OCI-LY1 (cell line): ENCODE results near the gene PSMC3IP.
"Not testable (repeated sequence)": the region's sequence is repeated elsewhere in the genome, so short reads cannot be mapped to it uniquely, and the experiment has no call there.

Source experiments
- H2AFZ ChIP-seq: fragments of 200-600 bp; sonication (generic), shearing (Covaris generic); 2 replicates; pipeline ENCODE4 v1.6.0; 2014; ENCODE audit warnings: antibody characterized with exemption, mild to moderate bottlenecking, low read length
- H3F3A ChIP-seq: fragments of 200-600 bp; sonication (generic), shearing (Covaris generic); 2 replicates; pipeline ENCODE4 v1.6.0; 2014; ENCODE audit warnings: mild to moderate bottlenecking, antibody characterized with exemption, low read length, moderate library complexity; ENCODE audit not compliant: insufficient read depth
- H3K27ac ChIP-seq: fragments of 200-600 bp; sonication (generic); 2 replicates; pipeline ENCODE4 v1.5.1; 2014; ENCODE audit warnings: low read length, mixed run types, mild to moderate bottlenecking, low read depth; ENCODE audit not compliant: poor library complexity, severe bottlenecking
- H3K27me3 ChIP-seq: fragments of 200-600 bp; sonication (generic); 2 replicates; pipeline ENCODE4 v1.6.0; 2014; ENCODE audit warnings: antibody characterized with exemption, mild to moderate bottlenecking, low read length, moderate library complexity; ENCODE audit not compliant: insufficient read depth
- H3K36me3 ChIP-seq: fragments of 200-600 bp; sonication (generic); 2 replicates; pipeline ENCODE4 v1.6.1; 2014; ENCODE audit warnings: mild to moderate bottlenecking, antibody characterized with exemption, low read length, moderate library complexity, mixed read lengths; ENCODE audit not compliant: insufficient read depth
- H3K4me1 ChIP-seq: fragments of 200-600 bp; sonication (generic); 2 replicates; pipeline ENCODE4 v1.5.1; 2014; ENCODE audit warnings: mild to moderate bottlenecking, low read length, moderate library complexity; ENCODE audit not compliant: insufficient read depth, severe bottlenecking
- H3K4me2 ChIP-seq: fragments of 200-600 bp; sonication (generic), shearing (Covaris generic); 2 replicates; pipeline ENCODE4 v1.6.1; 2014; ENCODE audit warnings: low read length
- H3K4me3 ChIP-seq: fragments of 200-600 bp; sonication (generic); 2 replicates; pipeline ENCODE4 v1.5.1; 2014; ENCODE audit warnings: low read length, low read depth, mild to moderate bottlenecking, mixed read lengths; ENCODE audit not compliant: poor library complexity, severe bottlenecking
- H3K79me2 ChIP-seq: fragments of 200-600 bp; shearing (Covaris generic); 2 replicates; pipeline ENCODE4 v1.6.1; 2016; ENCODE audit warnings: mixed run types, low read length, mixed read lengths; ENCODE audit not compliant: insufficient read depth
- H3K9ac ChIP-seq: fragments of 200-600 bp; sonication (generic), shearing (Covaris generic); 2 replicates; pipeline ENCODE4 v1.6.1; 2014; ENCODE audit warnings: mild to moderate bottlenecking, low read length, mixed read lengths
- H3K9me2 ChIP-seq: fragments of 200-600 bp; sonication (generic), shearing (Covaris generic); 2 replicates; pipeline ENCODE4 v1.6.1; 2014; ENCODE audit warnings: low read depth, mild to moderate bottlenecking, low read length, mixed read lengths
- H3K9me3 ChIP-seq: fragments of 200-600 bp; shearing (Covaris generic); 2 replicates; pipeline ENCODE4 v1.6.1; 2014; ENCODE audit warnings: low read length, mixed read lengths
- H4K20me1 ChIP-seq: fragments of 200-600 bp; sonication (generic), shearing (Covaris generic); 2 replicates; pipeline ENCODE4 v1.6.0; 2016; ENCODE audit warnings: mild to moderate bottlenecking, low read length; ENCODE audit not compliant: insufficient read depth
- EZH2 ChIP-seq: fragments of 200-600 bp; sonication (generic), shearing (Covaris generic); IDR thresholded peaks from 2 replicates; pipeline ENCODE4 v1.8.0; 2017; ENCODE audit warnings: borderline replicate concordance, mixed run types, mild to moderate bottlenecking, antibody characterized with exemption, low read length, moderate library complexity, mixed read lengths
- TF ChIP-seq, protein P1 (sequence below): fragments of 200-600 bp; sonication (generic), shearing (Covaris generic); IDR thresholded peaks from 2 replicates; pipeline ENCODE4 v1.5.1; 2017; ENCODE audit warnings: mild to moderate bottlenecking, antibody characterized with exemption, low read length, moderate library complexity, mixed read lengths

Gene PSMC3IP

DNA sequence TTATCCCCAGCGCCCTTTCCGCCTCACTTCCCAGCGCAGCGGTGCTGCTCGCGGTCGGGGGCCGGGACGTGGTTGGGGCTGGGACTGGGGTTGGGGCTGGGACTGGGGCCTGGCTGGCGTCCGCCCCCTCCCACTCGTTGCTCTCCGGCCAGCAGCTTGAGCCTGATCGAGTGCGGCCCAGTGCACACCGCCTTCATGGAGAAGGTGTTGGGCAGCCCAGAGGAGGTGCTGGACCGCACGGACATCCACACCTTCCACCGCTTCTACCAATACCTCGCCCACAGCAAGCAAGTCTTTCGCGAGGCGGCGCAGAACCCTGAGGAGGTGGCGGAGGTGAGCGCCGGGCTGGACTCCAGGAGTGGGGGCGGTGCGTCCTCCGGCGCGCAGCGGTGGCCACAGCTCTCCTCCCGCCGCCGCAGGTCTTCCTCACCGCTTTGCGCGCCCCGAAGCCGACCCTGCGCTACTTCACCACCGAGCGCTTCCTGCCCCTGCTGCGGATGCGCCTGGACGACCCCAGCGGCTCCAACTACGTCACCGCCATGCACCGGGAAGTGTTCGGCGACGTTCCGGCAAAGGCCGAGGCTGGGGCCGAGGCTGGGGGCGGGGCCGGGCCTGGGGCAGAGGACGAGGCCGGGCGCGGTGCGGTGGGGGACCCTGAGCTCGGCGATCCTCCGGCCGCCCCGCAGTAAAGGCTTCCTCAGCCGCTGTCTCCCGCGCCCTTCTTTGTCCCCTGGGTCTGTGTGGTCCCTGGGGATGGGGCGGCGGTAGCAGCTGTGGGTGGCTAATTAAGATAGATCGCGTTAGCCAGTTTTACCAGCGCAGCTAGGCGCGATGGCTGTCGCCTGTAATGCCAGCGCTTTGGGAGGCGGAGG is 23.0 kb downstream of the PSMC3IP start:
- H3K9me2 ChIP-seq, result no peaks in the 10 kb centered on the region
- 0 out of 2 replicates have a peak, but pooled peaks cover 4% of the 10 kb centered on the region for H3K36me3 ChIP-seq
- H3K4me1 ChIP-seq, result peaks cover 9% of the 10 kb centered on the region
- H3K4me2 ChIP-seq, result peak overlapping the region; percentile 63
- H3K79me2 ChIP-seq, result no peaks in the 10 kb centered on the region
- H2AFZ ChIP-seq, result no peak overlapping the region
- H3K27ac ChIP-seq, result no peak overlapping the region
- H3K9me3 ChIP-seq, result no peaks in the 10 kb centered on the region
- no peaks in the 10 kb centered on the region for H4K20me1 ChIP-seq
- H3K9ac ChIP-seq, result peak overlapping the region; percentile 67
- H3K4me3 ChIP-seq, result peak overlapping the region; percentile 66
- no peaks in the 10 kb centered on the region for H3F3A ChIP-seq
- no peaks in the 10 kb centered on the region for H3K27me3 ChIP-seq
- TF ChIP-seq, protein P1, sequence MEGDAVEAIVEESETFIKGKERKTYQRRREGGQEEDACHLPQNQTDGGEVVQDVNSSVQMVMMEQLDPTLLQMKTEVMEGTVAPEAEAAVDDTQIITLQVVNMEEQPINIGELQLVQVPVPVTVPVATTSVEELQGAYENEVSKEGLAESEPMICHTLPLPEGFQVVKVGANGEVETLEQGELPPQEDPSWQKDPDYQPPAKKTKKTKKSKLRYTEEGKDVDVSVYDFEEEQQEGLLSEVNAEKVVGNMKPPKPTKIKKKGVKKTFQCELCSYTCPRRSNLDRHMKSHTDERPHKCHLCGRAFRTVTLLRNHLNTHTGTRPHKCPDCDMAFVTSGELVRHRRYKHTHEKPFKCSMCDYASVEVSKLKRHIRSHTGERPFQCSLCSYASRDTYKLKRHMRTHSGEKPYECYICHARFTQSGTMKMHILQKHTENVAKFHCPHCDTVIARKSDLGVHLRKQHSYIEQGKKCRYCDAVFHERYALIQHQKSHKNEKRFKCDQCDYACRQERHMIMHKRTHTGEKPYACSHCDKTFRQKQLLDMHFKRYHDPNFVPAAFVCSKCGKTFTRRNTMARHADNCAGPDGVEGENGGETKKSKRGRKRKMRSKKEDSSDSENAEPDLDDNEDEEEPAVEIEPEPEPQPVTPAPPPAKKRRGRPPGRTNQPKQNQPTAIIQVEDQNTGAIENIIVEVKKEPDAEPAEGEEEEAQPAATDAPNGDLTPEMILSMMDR, result no peak
- TF ChIP-seq EZH2, result no peak

DNA sequence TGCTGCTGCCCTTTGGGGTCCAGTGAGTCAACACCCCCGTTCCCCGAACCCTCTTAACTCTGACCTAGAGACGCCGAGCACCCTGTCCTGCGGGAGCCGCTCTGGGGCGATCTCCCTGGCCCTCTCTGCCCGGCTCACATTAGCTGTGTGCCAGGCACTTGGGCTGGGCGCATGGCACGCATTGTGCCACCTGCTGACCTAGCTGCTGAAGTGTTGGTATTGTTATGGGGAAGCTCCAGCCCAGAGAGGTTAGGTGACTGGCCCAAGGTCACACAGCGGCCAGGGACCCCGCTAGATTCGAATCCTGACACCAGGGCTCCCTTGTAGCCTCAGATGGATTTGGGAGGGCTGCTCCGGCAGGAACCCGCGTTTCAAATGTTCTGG is 23.7 kb downstream of the PSMC3IP start:
- Histone ChIP-seq H3K79me2 (no peaks in the 10 kb centered on the region), H2AFZ (no peak overlapping the region)

DNA sequence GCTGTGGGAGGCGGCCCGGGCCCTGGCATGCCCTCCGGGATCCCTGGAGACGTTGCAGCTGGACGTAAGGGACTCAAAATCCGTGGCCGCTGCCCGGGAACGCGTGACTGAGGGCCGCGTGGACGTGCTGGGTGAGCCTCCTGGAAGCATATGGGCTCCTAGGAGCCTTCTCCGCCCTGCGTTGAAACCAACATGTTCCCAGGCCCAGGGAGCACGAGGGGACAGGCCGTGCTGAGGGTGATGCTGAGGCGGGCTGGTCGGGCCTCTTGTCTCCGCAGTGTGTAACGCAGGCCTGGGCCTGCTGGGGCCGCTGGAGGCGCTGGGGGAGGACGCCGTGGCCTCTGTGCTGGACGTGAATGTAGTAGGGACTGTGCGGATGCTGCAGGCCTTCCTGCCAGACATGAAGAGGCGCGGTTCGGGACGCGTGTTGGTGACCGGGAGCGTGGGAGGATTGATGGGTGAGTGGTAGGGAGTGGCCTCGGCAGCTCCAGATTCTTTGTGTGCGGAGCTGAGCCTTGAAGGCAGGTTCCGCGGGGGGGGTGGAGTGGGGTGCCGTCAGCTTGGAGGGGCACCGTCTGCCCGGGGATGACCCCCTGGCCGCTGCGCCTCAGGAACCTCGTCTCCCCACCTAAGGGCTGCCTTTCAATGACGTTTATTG is 24.2 kb downstream of the PSMC3IP start:
- peaks cover 19% of the 10 kb centered on the region for H3K4me1 ChIP-seq
- peak overlapping the region; percentile 63; the same call in 1 of the 2 replicates for H3K4me2 ChIP-seq
- no peak for TF ChIP-seq EZH2
- TF ChIP-seq, protein P1, result no peak
- 0 out of 2 replicates have a peak, but pooled peaks cover 4% of the 10 kb centered on the region for H3K36me3 ChIP-seq
- no peaks in the 10 kb centered on the region for H3K79me2 ChIP-seq
- H2AFZ ChIP-seq, result no peak overlapping the region
- no peaks in the 10 kb centered on the region for H4K20me1 ChIP-seq
- no peak overlapping the region for H3K27ac ChIP-seq
- H3K9me3 ChIP-seq, result no peaks in the 10 kb centered on the region
- no peaks in the 10 kb centered on the region for H3F3A ChIP-seq
- H3K9me2 ChIP-seq, result no peaks in the 10 kb centered on the region
- no peaks in the 10 kb centered on the region for H3K27me3 ChIP-seq
- no peak overlapping the region for H3K9ac ChIP-seq
- H3K4me3 ChIP-seq, result peak overlapping the region; percentile 66

More for the DNA sequence above, 23.7 kb downstream of the PSMC3IP start:
- Histone ChIP-seq H3K36me3 (0 out of 2 replicates have a peak, but pooled peaks cover 4% of the 10 kb centered on the region), H4K20me1 (no peaks in the 10 kb centered on the region), H3K4me3 (peak overlapping the region; percentile 66), H3K9me3 (no peaks in the 10 kb centered on the region), H3K4me2 (peak overlapping the region; percentile 63), H3K27me3 (no peaks in the 10 kb centered on the region), H3K27ac (no peak overlapping the region), H3F3A (no peaks in the 10 kb centered on the region), H3K9me2 (no peaks in the 10 kb centered on the region), H3K4me1 (peaks cover 14% of the 10 kb centered on the region), H3K9ac (peak overlapping the region; percentile 67)
- TF ChIP-seq EZH2, result no peak
- TF ChIP-seq, protein P1, result peak; percentile 23; the same call in 1 of the 2 replicates

DNA sequence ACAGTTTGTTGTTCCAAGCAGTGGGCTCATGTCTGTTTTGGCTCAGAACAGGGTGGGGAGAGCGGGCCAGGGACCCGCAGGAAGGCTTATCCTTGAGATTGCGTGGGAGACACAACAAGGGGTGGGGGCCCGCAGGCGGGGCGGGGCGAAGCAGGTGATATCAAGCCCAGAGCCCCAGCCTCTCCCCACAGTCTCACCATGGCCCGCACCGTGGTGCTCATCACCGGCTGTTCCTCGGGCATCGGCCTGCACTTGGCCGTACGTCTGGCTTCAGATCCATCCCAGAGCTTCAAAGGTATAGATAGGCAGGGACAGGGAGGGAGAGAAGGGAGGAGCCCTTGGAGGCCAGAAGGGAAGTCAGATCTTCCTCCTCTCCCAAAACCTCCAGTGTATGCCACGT is 24.8 kb downstream of the PSMC3IP start, which contains the start of gene HSD17B1:
Gene HSD17B1, plus strand, starts transcription at position 188 of the 400 bp plus-strand sequence. Its CDS starts 11 bp downstream, at position 199.
- H3K79me2 ChIP-seq, H3K9me3 ChIP-seq, H2AFZ ChIP-seq, H3K9ac ChIP-seq, H3K36me3 ChIP-seq, H3K9me2 ChIP-seq, H3K27me3 ChIP-seq, H4K20me1 ChIP-seq, H3F3A ChIP-seq, H3K27ac ChIP-seq: not testable (repeated sequence)
- Histone ChIP-seq H3K4me2 (peak within 1 kb of the TSS; percentile 63; the same call in 1 of the 2 replicates), H3K4me3 (peak within 1 kb of the TSS; percentile 66), H3K4me1 (peaks cover 23% of the 10 kb centered on the region)
